ENCODE data around the gene KATNAL1.
"Not testable (repeated sequence)": the region's sequence is repeated elsewhere in the genome, so short reads cannot be mapped to it uniquely, and the experiment has no call there.

KATNAL1 gene

GRCh38 chr13:30196025-30196424 is 111.3 kb downstream of the KATNAL1 start:
- DNase-seq, result no peak

- DNase-seq, result no peak
Measured at GRCh38 chr13:30194906-30195305, 112.4 kb downstream of the KATNAL1 start.

GRCh38 chr13:30193279-30194234 is 113.8 kb downstream of the KATNAL1 start:
- DNase-seq, result no peak

- no peak for DNase-seq
Measured at GRCh38 chr13:30192320-30193093, 114.8 kb downstream of the KATNAL1 start.

- no peak for DNase-seq
Measured at GRCh38 chr13:30191491-30192100, 115.8 kb downstream of the KATNAL1 start.

GRCh38 chr13:30186634-30187415 is 120.5 kb downstream of the KATNAL1 start:
- no peak for DNase-seq

- DNase-seq, result no peak
Measured at GRCh38 chr13:30181888-30182651, 125.3 kb downstream of the KATNAL1 start.

GRCh38 chr13:30179597-30180276 is 127.6 kb downstream of the KATNAL1 start:
- no peak for DNase-seq

GRCh38 chr13:30178976-30179375 is 128.4 kb downstream of the KATNAL1 start:
- DNase-seq, result no peak

- DNase-seq, result no peak
Measured at GRCh38 chr13:30175166-30175565, 132.2 kb downstream of the KATNAL1 start.

- DNase-seq, result not testable (repeated sequence)
Measured at GRCh38 chr13:30174250-30174649, 133.1 kb downstream of the KATNAL1 start.

GRCh38 chr13:30173303-30173610 is 134.1 kb downstream of the KATNAL1 start:
- DNase-seq, result no peak

- no peak for DNase-seq
Measured at GRCh38 chr13:30172593-30173302, 134.6 kb downstream of the KATNAL1 start.

- no peak for DNase-seq
Measured at GRCh38 chr13:30170569-30170968, 136.8 kb downstream of the KATNAL1 start.

- DNase-seq, result no peak
Measured at GRCh38 chr13:30169442-30169841, 137.9 kb downstream of the KATNAL1 start.

GRCh38 chr13:30165796-30166195 is 141.6 kb downstream of the KATNAL1 start:
- DNase-seq, result no peak

- DNase-seq, result no peak
Measured at GRCh38 chr13:30165071-30165470, 142.3 kb downstream of the KATNAL1 start.

GRCh38 chr13:30164146-30164545 is 143.2 kb downstream of the KATNAL1 start:
- no peak for DNase-seq

GRCh38 chr13:30163441-30163840 is 143.9 kb downstream of the KATNAL1 start:
- DNase-seq, result no peak

GRCh38 chr13:30159446-30159839 is 147.9 kb downstream of the KATNAL1 start:
- DNase-seq, result no peak
